Hypothalamus (tissue), 51 donors: Measurements from ENCODE around the gene LAIR2.

Experiments
- DNase-seq, 51 donors: peaks; one replicate each; lab custom pipeline; 2025; lab: John Stamatoyannopoulos, UW

Gene LAIR2

GRCh38 chr19:54530866-54531265, 28.2 kb downstream of the LAIR2 start:
- no peak for DNase-seq

- no peak for DNase-seq
These were observed 29.9 kb downstream of the LAIR2 start for GRCh38 chr19:54532528-54532927.

- no peak for DNase-seq
These were observed 30.8 kb downstream of the LAIR2 start for GRCh38 chr19:54533476-54533875.

- no peak for DNase-seq
These were observed 31.5 kb downstream of the LAIR2 start for GRCh38 chr19:54534156-54534555.

- DNase-seq: no peak
These were observed 33.0 kb downstream of the LAIR2 start for GRCh38 chr19:54535601-54536000.

- DNase-seq: no peak
These were observed 34.3 kb downstream of the LAIR2 start for GRCh38 chr19:54536956-54537355.

- DNase-seq: no peak
These were observed 39.1 kb downstream of the LAIR2 start for GRCh38 chr19:54541712-54542111.

GRCh38 chr19:54548806-54549205, 46.2 kb downstream of the LAIR2 start:
- DNase-seq: no peak

GRCh38 chr19:54549224-54549623, 46.6 kb downstream of the LAIR2 start:
- no peak for DNase-seq

- no peak for DNase-seq
These were observed 48.7 kb downstream of the LAIR2 start for GRCh38 chr19:54551293-54551692.

GRCh38 chr19:54551950-54552912, 49.6 kb downstream of the LAIR2 start:
- DNase-seq: peak in 13 of 51 donors; percentile 6 to 24 (median 17)

- DNase-seq: no peak
These were observed 50.3 kb downstream of the LAIR2 start for GRCh38 chr19:54552913-54553310.

GRCh38 chr19:54554006-54554405, 51.4 kb downstream of the LAIR2 start:
- no peak for DNase-seq

- DNase-seq: no peak
These were observed 52.3 kb downstream of the LAIR2 start for GRCh38 chr19:54554896-54555295.

- DNase-seq: no peak
These were observed 53.6 kb downstream of the LAIR2 start for GRCh38 chr19:54556194-54556593.

- DNase-seq: no peak
These were observed 55.7 kb downstream of the LAIR2 start for GRCh38 chr19:54558339-54558738.
